GM18508 (cell line): ENCODE data around the gene ABTB1.

Source experiments
- ATAC-seq: cut with Tn5 transposase; IDR thresholded peaks from one replicate; pipeline ENCODE4 v1.9.1; 2021; ENCODE audit warnings: moderate number of reproducible peaks; ENCODE audit not compliant: insufficient read depth, unreplicated experiment

ABTB1 gene

GRCh38 chr3:127716384-127716783 is 43.6 kb downstream of the ABTB1 start:
- no peak for ATAC-seq

DNA sequence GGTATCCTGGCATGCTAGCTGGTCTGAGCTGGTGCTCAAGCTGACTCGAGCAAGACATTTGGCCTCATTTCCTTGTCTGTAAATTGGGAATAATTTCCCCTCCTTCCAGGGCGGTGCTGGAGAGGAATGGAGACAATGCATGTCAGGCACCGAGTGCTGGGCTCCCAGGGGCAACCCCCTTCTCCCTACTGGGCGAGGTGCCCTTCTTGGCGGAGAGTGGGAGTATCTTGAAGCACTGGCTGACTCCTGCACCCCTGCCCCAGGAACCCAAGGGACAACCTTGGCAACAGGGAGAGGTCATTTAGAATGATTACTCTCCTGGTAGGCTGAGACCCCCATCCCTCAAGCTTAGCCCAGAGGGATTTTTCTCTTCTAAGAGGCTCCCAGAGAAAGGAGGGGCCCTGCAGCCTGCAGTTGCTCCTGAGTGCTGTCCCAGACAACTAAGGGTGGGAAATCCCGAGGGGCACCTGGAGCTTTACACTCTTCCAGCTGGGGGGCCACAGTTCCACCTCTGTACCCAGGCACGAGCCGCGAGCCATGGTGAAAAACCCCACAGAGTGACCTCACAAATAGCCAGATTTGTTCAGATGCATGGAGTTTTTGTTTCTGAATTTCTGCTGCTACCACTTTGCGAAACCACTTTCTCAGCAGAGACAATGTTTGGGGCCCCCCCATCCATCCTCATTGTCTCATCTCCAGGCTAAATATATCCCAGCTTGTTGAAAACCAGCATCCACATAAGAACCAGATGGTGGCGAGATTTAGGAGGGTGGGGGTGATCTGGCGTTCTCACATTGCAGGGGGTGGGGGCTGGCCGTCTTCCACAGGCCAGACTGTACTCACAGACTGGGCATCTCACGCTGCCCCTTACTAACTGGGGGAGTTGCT is 44.8 kb downstream of the ABTB1 start:
- no peak for ATAC-seq

DNA sequence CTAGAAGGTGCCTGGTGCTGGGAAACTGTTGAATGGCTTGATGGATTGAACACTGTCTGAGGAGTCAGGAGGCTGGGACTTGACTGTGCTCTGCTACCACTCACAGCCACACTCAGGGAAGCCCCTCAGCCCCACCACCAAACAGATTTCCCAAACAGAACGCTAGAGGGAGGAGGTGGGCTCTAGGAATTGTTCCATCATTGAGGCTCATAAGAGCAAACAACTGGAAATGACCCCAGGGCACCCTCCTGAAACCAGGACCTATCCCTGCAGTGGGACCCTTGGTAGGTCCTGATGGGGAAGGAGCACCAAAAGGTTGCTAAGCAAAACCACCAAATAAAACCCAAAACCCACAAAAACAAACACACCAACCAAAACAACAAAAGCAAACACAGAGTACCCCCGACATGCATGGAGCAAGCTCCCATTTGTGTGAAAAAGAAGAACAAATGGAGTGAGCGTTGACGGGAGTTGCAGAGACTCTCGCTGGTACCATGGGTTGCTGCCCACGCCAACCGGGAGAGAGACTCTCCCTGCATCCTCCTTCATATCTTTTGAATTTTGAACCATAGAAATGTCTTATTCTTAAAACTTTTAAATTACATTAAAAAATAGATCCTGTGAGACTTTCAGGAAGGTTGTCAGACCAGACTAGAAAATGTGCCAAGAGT is 45.6 kb downstream of the ABTB1 start:
- no peak for ATAC-seq

GRCh38 chr3:127718916-127719290 is 46.2 kb downstream of the ABTB1 start:
- ATAC-seq, result no peak

- no peak for ATAC-seq
Observed at GRCh38 chr3:127719369-127719768, 46.6 kb downstream of the ABTB1 start.

DNA sequence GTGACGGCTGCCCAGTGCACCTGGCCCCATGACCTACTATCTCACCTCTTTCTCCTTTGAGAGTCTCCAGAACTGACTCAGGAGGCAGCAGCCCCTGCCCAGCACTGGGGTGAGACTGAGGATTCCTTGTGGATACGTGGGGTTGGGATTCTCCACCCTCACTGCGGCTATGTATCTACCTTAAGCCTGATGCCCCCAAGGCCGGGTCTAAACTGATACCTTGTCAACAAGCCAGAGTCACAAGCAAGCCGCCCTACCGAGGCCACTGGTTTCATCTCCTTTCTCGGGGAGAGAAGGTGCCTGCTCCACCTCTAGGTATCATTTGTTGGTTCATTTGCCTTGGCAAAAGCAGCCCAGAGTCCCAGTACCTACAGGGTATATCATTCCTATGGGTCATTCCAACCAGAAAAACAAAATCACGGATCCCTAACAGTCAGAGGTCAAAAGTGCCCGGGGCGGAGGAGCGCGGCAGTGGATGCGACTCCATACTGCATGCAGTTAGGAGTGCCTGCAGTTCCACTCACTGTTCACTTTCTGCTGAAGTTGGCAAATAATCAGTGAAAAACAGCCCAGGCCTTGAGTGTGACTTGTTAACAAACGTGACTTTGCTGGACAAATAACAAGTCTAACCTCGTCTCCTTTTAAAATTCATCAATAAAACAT is 47.5 kb downstream of the ABTB1 start:
- ATAC-seq, result no peak

- no peak for ATAC-seq
Observed at GRCh38 chr3:127720985-127721935, 48.5 kb downstream of the ABTB1 start.

DNA sequence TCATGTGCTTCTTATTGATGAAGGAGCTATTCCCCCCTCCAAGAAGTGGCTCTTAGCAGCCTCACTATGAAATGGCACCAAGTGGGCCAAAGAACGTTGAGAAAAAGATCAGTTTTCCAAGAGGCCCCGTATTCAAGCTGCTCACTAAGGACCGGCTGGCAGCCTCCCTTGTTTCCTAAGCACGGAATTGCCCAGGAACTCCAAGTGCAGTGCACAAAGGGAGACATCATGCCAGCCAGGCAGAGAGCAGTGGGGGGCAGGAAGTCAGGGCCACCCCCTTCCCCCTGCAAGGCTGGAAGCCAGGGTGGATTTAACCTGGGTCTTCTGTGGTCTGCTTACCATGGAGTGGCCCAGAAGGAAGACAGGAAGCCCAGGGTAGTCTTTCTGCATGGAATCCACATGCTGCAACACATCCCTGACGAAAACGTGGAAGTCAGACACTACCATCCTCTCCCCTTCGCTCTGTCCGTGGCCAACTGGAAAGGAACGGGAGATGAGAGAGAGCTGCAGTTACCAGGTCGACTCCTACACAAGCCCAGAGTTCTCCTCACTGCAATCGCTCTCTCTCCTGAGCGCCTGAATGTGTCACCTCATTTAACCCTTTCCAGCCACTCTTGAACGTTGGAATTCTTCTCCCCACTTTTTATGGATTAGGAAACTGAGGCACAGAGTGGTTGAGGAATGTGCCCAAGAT is 49.5 kb downstream of the ABTB1 start:
- ATAC-seq, result no peak

GRCh38 chr3:127723011-127723567 is 50.3 kb downstream of the ABTB1 start:
- no peak for ATAC-seq

- no peak for ATAC-seq
Observed at GRCh38 chr3:127726894-127727293, 54.1 kb downstream of the ABTB1 start.

GRCh38 chr3:127728417-127729015 is 55.8 kb downstream of the ABTB1 start:
- ATAC-seq, result no peak

DNA sequence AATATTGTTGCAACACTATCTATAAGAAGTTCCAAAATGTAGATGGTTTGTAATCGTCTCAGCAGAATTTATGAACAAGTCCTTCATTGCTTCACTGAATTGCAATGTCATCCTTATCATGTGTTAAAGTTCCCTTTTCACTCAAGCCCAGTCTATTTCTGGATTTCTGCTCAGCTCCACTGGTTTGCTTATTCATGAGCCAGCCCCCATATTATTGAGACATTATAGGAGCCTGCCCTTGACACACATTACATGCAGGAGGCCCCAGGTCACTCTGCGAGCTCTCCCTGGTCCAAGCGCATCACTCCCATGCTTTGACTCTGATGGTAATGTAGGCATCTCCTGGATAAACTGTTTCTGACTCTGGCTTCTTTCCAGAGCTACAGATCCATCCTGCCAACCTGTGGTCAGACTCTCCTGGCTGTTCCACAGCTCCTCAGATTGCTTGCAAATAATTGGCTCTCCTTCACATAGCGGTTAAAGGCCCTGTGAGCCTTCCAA is 56.9 kb downstream of the ABTB1 start:
- no peak for ATAC-seq

- ATAC-seq, result no peak
Observed at GRCh38 chr3:127730171-127730570, 57.4 kb downstream of the ABTB1 start.
